Gastroesophageal sphincter (tissue), 4 donors: ENCODE measurements around the gene BANP. TPM values are rescaled to one million over a fixed set of nuclear protein-coding genes. Genes with fewer than 3 reads are reported as not detected.

Source experiments
- ATAC-seq: fragments of 150-250 bp; one replicate; pipeline ENCODE4 v1.9.1; 2016; ENCODE audit warnings: mild to moderate bottlenecking, moderate library complexity
- H3K27ac ChIP-seq, 4 donors: fragments of 200-600 bp; sonication (generic) in 3 of 4; 1 replicate in 3 of 4; 2 replicates in 1 of 4; pipeline ENCODE4 v1.5.1; 2016 to 2019
- H3K27me3 ChIP-seq: fragments of 200-600 bp; sonication (generic); one replicate; pipeline ENCODE4 v1.5.1; 2019
- H3K36me3 ChIP-seq, 2 donors: fragments of 200-600 bp; sonication (generic); one replicate each; pipeline ENCODE4 v1.5.1; 2019; ENCODE audit warnings: control low read depth in 1 of 2
- H3K4me1 ChIP-seq, 3 donors: fragments of 200-600 bp; sonication (generic); 1 replicate in 2 of 3; 2 replicates in 1 of 3; pipeline ENCODE4 v1.5.1; 2016 to 2019; ENCODE audit warnings: control low read depth in 2 of 3
- H3K4me3 ChIP-seq, 2 donors: fragments of 200-600 bp; sonication (generic); one replicate each; pipeline ENCODE4 v1.5.1; 2019; ENCODE audit warnings: mild to moderate bottlenecking in 1 of 2, moderate library complexity in 1 of 2
- H3K9me3 ChIP-seq, 3 donors: fragments of 200-600 bp; sonication (generic); one replicate each; pipeline ENCODE4 v1.5.1; 2017 to 2019; ENCODE audit warnings: control low read depth in 2 of 3
- EP300 ChIP-seq: sonication (generic); formaldehyde crosslinking; IDR thresholded peaks from one replicate; pipeline ENCODE4 v1.6.1; 2017; ENCODE audit warnings: antibody characterized with exemption, mild to moderate bottlenecking
- POLR2A ChIP-seq, 2 donors: fragments of 450-650 bp; IDR thresholded peaks; one replicate each; pipeline ENCODE4 v1.6.1; 2017; ENCODE audit warnings: antibody characterized with exemption in 2 of 2, mild to moderate bottlenecking in 2 of 2, moderate library complexity in 1 of 2
- POLR2AphosphoS5 ChIP-seq: sonication (generic); formaldehyde crosslinking; IDR thresholded peaks from one replicate; pipeline ENCODE4 v1.6.1; 2017; ENCODE audit warnings: antibody characterized with exemption
- WGBS, 2 donors: methylation state at CpG; one replicate each; pipeline ENCODE4 v1.1.5; 2018; ENCODE audit warnings: low coverage in 1 of 2; 5-methylcytosine and 5-hydroxymethylcytosine counted together
- total RNA-seq, 4 donors: library from RNA; depleted of rRNA; stranded (reverse); fragments of >200 nt; gene quantifications; one replicate each; pipeline ENCODE4 v1.1.0, GENCODE V29; 2016
- TF ChIP-seq, protein P1 (sequence below), 4 experiments: fragments of 200-600 bp in 2 of 4; fragments of 450-650 bp in 2 of 4; sonication (generic) in 1 of 4; IDR thresholded peaks; one replicate each; pipeline ENCODE4 v1.5.1; 2017 to 2019; ENCODE audit warnings: antibody characterized with exemption in 4 of 4, mild to moderate bottlenecking in 2 of 4, moderate library complexity in 2 of 4

Gene BANP
- total RNA-seq, 4 donors from 2014 or later: 17.1 to 33.1 (median 24.2) TPM

DNA sequence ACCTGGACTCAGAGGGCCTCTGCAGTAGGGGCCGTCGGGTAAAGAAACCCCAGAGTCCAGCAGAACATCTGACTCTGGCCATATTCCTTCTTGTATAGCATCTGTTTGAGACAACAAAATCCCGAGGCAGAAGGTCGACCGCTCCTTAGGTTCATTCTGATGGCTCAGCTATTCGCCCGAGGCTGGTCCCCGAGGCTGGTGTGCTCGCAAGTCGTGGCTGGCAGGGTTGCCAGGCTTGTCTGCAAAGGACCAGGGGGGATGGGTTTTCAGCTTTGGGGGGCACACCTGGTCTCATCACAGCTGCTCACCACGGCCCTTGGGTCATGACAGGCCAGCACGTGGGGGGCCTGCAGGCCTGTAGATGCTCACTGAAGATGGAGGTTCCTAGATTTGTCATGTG lies 119.1 kb downstream of the BANP start:
- H3K4me3 ChIP-seq: no peak overlapping the region
- no peak for TF ChIP-seq POLR2AphosphoS5
- TF ChIP-seq, protein P1, sequence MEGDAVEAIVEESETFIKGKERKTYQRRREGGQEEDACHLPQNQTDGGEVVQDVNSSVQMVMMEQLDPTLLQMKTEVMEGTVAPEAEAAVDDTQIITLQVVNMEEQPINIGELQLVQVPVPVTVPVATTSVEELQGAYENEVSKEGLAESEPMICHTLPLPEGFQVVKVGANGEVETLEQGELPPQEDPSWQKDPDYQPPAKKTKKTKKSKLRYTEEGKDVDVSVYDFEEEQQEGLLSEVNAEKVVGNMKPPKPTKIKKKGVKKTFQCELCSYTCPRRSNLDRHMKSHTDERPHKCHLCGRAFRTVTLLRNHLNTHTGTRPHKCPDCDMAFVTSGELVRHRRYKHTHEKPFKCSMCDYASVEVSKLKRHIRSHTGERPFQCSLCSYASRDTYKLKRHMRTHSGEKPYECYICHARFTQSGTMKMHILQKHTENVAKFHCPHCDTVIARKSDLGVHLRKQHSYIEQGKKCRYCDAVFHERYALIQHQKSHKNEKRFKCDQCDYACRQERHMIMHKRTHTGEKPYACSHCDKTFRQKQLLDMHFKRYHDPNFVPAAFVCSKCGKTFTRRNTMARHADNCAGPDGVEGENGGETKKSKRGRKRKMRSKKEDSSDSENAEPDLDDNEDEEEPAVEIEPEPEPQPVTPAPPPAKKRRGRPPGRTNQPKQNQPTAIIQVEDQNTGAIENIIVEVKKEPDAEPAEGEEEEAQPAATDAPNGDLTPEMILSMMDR (IDR thresholded peaks at IDR 0.05): no peak
- TF ChIP-seq POLR2A (IDR thresholded peaks at IDR 0.05): no peak
- no peak for TF ChIP-seq EP300
- no peak for ATAC-seq
- no peaks in the 10 kb centered on the region for H3K27me3 ChIP-seq
- H3K36me3 ChIP-seq: peaks cover 0 to 88% of the 10 kb centered on the region in 2 donors
- 100% methylated on average over 2 of the region's 12 CpGs; no CpG with 5 or more reads in 1 of the 2 donors for WGBS, 2 donors
- no peak overlapping the region for H3K27ac ChIP-seq
- H3K9me3 ChIP-seq: no peaks in the 10 kb centered on the region
- H3K4me1 ChIP-seq: no peaks in the 10 kb centered on the region

DNA sequence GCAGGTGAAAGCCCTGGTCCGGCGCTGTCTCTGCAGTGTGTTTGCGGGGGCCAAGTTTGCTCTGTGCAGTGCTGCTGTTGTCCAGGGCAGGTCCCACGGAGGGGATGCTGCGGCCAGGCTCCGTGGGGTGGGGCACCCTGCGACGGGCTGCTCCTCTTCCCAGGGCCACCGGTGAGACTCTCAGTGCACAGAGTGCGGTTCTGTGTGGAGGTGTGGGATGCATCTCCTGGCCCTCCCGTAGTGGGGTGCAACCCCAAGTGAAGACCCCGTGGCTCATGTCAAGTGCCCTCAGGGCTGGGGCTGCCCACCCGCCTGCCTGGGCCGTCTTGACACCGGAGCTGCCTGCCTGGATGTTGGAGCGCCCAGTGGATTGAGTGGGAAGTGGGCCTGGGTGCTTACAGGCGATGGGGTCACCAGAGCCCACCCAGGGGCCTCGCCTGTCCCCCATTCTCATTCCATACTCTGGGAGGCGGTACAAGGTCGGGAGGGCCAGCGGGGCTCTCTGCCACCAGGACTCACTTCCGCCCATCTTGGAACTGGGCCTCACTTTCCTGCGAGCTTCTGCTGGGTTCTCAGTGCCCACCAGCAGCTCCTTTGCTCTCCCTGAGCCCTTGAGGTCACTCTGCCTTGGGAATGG lies 119.9 kb downstream of the BANP start:
- no peak for ATAC-seq
- Histone ChIP-seq H3K27ac (no peak overlapping the region), H3K4me1 (no peaks in the 10 kb centered on the region), H3K9me3 (no peaks in the 10 kb centered on the region), H3K36me3 (peaks cover 0 to 86% of the 10 kb centered on the region in 2 donors), H3K4me3 (no peak overlapping the region), H3K27me3 (no peaks in the 10 kb centered on the region)
- 96 to 100% methylated on average over 3 of the region's 23 CpGs for WGBS, 2 donors
- TF ChIP-seq POLR2AphosphoS5 (no peak), EP300 (no peak), POLR2A (IDR thresholded peaks at IDR 0.05) (no peak)
- TF ChIP-seq, protein P1 (IDR thresholded peaks at IDR 0.05): no peak

DNA sequence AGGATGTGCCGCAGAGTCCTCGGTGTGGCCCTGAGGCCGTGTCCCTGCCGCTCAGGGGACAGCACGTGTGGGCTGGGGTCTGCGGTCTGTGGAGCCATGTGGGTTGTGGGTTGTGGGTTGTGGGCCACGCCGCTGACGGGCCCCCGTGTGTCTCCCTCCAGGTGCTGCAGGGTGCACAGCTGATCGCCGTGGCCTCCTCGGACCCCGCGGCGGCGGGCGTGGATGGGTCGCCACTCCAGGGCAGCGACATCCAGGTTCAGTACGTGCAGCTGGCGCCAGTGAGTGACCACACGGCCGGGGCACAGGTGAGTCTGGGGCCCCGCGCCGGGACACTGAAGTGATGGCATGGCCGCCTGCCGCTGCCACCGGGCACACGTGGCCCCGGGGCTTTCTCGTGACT lies 120.7 kb downstream of the BANP start:
- Histone ChIP-seq H3K4me3 (no peak overlapping the region), H3K9me3 (no peaks in the 10 kb centered on the region), H3K27me3 (no peaks in the 10 kb centered on the region), H3K4me1 (no peaks in the 10 kb centered on the region), H3K36me3 (peaks cover 0 to 86% of the 10 kb centered on the region in 2 donors), H3K27ac (no peak overlapping the region)
- WGBS, 2 donors: 97 to 100% methylated on average over 6 of the region's 33 CpGs
- TF ChIP-seq, protein P1 (IDR thresholded peaks at IDR 0.05): no peak
- no peak for TF ChIP-seq POLR2A (IDR thresholded peaks at IDR 0.05)
- TF ChIP-seq POLR2AphosphoS5: no peak
- no peak for TF ChIP-seq EP300
- ATAC-seq: no peak

DNA sequence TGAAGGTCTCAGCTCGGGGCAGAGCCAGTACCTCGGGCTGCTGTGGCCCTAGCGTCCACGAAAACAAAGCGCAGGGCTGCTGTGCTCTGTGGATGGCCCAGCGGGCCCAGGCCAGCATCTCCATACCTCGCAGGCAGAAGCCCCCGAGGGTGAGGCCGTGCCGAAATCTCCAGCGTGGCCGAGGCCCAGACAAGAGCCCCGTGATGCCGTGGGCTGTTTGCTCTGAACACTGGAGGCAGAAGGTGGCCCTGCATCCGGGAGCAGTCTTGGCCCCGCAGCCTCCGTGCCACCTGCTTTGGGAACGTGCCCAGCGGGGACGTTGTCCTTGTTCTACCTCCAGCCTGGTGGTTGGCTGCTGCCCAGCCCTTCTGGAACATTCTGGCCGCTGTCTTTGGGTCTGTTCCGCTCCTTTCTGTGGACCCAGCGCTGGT lies 121.4 kb downstream of the BANP start:
- Histone ChIP-seq H3K36me3 (peaks cover 0 to 86% of the 10 kb centered on the region in 2 donors), H3K4me1 (no peaks in the 10 kb centered on the region), H3K27ac (no peak overlapping the region), H3K4me3 (no peak overlapping the region), H3K27me3 (no peaks in the 10 kb centered on the region), H3K9me3 (no peaks in the 10 kb centered on the region)
- no CpG with 5 or more reads among the region's 23 CpGs for whole genome bisulfite sequencing, 2 donors
- ATAC-seq: no peak
- TF ChIP-seq EP300 (no peak), POLR2A (IDR thresholded peaks at IDR 0.05) (no peak), POLR2AphosphoS5 (no peak)
- TF ChIP-seq, protein P1 (IDR thresholded peaks at IDR 0.05): no peak

DNA sequence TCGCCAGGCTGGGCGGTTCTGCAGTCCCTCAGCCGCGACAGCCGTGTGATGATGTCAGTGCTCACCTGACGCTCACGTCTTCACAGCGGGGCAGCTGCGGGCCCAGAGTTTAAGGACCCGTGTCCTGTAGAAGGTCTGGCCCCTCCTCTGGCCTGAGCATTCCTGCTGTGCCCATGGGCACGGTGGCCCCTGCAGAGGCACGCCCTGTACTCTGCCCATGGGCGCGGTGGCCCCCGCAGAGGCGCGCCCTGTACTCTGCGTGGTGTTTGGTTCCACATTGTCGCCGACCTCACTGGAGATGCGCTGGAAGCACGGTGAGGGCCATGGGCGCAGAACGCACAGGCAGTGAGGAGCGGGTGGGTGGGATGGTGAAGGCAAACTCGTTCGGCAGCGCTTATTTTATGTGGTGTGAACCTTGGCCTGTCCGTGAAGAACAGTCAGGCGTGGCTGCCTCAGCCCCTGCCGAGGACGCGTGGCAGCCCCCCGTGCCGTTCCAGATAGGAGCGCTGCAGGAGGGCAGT lies 122.0 kb downstream of the BANP start:
- no peak for TF ChIP-seq EP300
- no peak for TF ChIP-seq POLR2AphosphoS5
- TF ChIP-seq POLR2A (IDR thresholded peaks at IDR 0.05): no peak
- TF ChIP-seq, protein P1 (IDR thresholded peaks at IDR 0.05): no peak
- ATAC-seq: no peak
- H3K36me3 ChIP-seq: peaks cover 0 to 86% of the 10 kb centered on the region in 2 donors

More for the DNA sequence above, 122.0 kb downstream of the BANP start:
- H3K27me3 ChIP-seq: no peaks in the 10 kb centered on the region
- 80 to 93% methylated on average over 1 to 6 of the region's 36 CpGs for WGBS, 2 donors
- H3K4me3 ChIP-seq: no peak overlapping the region
- H3K9me3 ChIP-seq: no peaks in the 10 kb centered on the region
- no peak overlapping the region for H3K27ac ChIP-seq
- no peaks in the 10 kb centered on the region for H3K4me1 ChIP-seq
